GM19467 (cell line): Measurements from ENCODE around the gene GBGT1.

Source experiments
- ATAC-seq: cut with Tn5 transposase; IDR thresholded peaks from one replicate; pipeline ENCODE4 v1.9.1; 2021; ENCODE audit warnings: mild to moderate bottlenecking, moderate library complexity; ENCODE audit not compliant: unreplicated experiment

Gene GBGT1

DNA sequence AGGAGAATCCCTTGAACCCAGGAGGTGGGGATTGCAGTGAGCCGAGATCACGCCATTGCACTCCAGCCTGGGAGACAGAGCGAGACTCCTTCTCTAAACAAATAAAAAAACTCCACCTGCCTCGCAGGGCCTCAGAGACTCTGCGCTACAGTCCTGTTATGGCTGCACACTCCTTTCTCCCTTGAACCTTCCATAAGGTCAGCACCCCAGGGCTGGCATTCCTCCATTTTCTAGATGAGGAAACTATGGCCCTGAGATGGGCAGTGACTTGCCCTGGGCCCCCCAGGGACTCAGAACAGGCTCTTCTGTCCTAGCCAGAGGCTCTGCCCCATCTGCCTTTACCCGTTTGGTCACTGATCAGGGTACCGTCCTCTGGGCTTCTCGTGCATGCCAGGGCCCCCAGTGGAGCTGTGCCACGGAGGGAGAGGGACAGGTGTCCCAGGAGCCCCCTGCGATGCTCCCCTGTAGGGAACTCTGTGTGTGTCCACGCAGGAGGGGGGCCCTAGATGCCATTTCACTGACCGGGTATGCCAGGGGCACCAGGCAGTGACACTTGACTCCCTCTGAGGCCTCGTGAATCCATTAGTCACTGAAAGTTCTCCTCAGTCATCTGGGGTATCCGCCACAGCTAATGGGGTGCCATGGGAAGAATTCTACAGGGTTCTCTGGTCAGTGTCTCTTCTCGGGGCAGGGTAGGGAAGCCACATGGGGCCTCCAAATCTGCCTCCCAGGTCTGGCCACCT, 58.8 kb downstream of the GBGT1 start:
- no peak for ATAC-seq

DNA sequence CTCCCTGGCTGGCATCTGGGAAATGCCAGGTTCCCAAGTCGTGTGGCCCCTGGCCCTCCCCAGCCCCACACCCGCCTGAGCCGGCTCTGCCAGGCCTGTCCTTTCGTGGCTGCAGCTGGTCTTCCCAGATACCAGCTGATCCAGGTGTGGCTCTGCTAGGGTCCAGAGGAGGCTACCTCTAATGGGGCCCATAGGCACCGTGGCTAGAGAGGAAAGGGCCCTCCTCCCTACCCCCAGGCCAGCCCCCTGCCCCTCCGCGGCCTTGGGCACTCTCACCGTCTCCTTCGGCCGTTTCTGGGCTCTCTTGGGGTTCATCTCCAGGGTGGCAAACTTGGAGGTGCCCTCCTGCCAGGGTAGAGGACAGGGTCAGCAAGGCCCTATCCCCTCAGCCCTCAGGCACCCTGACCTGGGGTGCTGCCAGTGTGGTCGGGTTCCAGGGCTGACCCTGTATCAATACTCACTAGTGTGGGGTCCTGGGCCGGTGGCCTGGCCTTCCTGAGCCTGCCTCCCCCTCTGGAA, 59.7 kb downstream of the GBGT1 start:
- no peak for ATAC-seq

DNA sequence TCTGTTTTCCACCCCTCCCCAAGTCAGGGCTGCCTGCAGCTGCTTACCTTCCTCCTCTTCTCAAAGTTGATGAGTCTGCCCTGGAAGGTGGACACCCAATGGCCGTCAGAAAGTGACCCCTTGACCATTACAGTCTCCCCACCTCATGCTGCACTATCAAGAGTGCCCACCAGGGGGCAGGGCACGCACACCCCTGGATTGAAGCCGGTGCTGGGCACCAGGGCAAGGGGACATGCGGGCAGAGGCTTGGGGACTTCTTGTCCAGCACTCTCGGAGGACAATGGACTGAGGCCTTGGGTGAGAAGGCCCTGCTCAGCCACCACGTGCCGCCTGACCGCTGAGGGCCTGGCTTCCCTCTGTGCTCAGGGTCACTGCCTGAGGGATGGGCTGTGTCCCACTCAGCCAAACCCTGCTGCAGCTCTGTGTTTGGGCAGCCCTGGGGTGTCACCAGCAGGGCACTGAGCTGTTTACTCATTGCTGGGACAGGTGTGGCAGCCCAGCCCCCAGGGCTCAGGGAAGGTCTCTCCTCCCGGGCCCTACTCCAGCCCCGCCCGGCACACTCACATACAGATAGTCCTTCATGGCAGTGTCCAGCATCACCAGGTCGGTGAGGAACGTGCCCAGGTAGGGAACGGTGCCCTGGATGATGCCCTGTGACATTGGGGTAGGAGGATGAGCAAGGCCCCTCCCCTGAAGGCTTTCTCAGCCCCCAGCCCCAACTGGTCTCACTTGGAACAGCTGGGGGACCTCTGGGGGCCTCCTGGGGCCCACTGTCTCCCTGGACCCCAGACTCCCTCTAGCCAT, 60.3 kb downstream of the GBGT1 start:
- no peak for ATAC-seq
